Peyer's patch (tissue), 4 donors: ENCODE measurements around the gene WASF3.

ENCODE experiments used
- CTCF ChIP-seq, 6 experiments: fragments of 450-650 bp in 4 of 6; fragments of 200-600 bp in 2 of 6; sonication (generic) in 1 of 6; IDR thresholded peaks; one replicate each; pipeline ENCODE4 v1.5.1; 2017 to 2019; ENCODE audit warnings: antibody characterized with exemption in 6 of 6, mild to moderate bottlenecking in 3 of 6, moderate library complexity in 1 of 6
- POLR2A ChIP-seq, 2 donors: fragments of 450-650 bp; IDR thresholded peaks; one replicate each; pipeline ENCODE4 v1.5.1; 2017; ENCODE audit warnings: antibody characterized with exemption in 2 of 2, mild to moderate bottlenecking in 2 of 2, moderate library complexity in 2 of 2

DNA sequence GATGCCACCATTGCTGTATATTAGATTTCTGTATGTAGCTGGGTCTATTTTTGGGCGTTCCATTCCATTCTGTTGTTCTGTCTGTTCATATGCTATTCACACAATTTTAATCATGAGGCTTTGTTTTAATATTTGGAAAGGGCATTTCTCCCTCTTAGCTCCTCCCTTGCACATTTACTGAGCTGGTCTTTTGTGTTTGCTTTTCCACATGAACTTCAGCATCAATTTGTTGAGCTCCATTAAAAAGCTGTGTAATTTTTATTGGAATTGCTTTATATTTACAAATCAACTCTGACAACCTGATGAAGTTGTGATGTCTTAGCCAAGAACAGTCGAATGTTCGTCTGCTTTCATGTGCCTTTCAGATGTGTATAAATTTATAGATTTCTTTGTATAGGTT lies 14.0 kb downstream of the WASF3 start:
- no peak for TF ChIP-seq CTCF (IDR thresholded peaks at IDR 0.05)
- no peak for TF ChIP-seq POLR2A (IDR thresholded peaks at IDR 0.05)
